GM18951 (cell line): ENCODE data around the gene CERK.

Source experiments
- POLR2A ChIP-seq: IDR thresholded peaks from 4 replicates; pipeline ENCODE4 v1.6.1; 2011; ENCODE audit warnings: mild to moderate bottlenecking; ENCODE audit not compliant: insufficient read length, insufficient read depth; ENCODE audit errors: extremely low read depth
- in situ Hi-C: fragments of 300-500 bp; cut with MboI; formaldehyde crosslinking; loops from one replicate; pipeline ENCODE4 v1.12.0; 2022; ENCODE audit warnings: low sequenced_read_pairs, mixed read lengths, inconsistent platforms; ENCODE audit not compliant: unreplicated experiment

Gene CERK

DNA sequence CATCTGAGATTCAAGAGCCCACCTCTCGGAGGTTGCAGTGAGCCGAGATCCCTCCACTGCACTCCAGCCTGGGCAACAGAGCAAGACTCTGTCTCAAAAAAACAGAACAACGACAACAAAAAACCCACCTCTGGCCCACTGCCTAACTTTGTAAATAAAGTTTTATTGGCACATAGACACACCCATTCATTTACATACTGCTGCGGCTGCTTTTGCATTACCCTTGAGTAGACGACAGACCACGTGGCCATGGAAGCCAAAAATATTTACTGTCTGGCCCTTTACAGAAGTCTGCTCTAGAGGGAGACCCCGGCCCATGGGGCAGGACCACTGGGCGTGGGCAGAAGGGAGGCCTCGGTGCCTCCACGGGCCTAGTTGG, 70.8 kb downstream of the CERK start:
- in situ Hi-C loops: no loop called here

DNA sequence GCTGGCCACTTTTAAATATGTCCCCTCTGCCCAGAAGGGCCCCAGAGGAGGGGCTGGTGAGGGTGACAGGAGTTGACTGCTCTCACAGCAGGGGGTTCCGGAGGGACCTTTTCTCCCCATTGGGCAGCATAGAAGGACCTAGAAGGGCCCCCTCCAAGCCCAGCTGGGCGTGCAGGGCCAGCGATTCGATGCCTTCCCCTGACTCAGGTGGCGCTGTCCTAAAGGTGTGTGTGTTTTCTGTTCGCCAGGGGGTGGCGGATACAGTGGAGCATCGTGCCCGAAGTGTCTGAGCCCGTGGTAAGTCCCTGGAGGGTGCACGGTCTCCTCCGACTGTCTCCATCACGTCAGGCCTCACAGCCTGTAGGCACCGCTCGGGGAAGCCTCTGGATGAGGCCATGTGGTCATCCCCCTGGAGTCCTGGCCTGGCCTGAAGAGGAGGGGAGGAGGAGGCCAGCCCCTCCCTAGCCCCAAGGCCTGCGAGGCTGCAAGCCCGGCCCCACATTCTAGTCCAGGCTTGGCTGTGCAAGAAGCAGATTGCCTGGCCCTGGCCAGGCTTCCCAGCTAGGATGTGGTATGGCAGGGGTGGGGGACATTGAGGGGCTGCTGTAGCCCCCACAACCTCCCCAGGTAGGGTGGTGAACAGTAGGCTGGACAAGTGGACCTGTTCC, 71.3 kb downstream of the CERK start:
- in situ Hi-C loops: no loop called here
- TF ChIP-seq POLR2A: no peak

More for the DNA sequence above, 70.8 kb downstream of the CERK start:
- no peak for TF ChIP-seq POLR2A

DNA sequence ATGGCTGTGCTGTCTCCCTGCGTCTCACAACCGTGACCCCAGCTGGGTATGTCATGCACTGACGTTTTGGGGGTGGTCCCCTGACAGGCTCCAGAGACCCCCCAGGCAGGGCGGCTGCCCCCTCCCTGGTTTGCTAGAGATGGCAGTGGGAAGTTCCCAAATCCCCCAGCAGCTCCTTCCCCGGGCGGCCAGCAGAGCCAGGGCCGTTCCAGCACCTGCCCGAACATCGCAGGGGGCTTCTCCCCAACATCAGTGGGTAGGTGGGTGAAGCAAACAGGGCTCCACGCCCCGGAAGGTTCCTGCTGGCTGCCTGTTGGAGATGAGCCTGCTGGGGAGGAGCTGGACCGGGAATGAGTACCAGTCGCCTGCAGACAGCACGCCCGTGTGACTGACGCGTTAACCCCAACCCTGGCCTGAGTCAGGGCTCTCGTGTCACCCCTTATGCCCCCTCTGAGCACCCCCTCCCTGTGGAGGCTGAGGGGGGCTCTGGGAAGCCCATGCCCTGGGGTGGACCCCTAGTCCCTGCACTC, 72.2 kb downstream of the CERK start:
- no peak for TF ChIP-seq POLR2A
- in situ Hi-C loops: no loop called here

DNA sequence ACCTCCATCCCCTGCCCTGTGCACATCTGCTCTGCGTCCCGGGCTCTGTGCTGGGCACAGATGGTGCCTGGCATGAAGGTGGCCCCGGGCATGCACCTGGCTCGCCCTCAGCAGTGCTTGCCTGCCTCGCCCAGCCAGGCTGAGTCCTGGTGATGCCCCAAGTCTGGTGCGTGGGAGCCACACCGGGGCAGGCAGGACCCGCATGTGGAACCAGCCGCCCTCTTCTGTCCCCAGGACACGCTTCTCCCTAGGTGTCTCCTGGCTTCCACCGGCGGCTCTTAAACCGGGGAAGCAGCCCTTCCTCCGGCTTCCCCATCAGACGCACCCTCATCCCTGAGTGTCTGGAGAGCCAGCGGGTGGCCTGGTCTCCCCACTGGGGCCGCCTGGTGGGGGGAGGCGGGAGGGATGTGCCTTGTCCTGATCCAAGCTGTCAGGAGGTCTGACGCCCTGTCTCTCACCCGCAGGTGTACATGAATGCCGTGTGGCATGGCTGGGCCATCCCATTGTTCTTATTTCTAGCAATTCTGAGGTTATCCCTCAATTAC, 72.8 kb downstream of the CERK start:
- in situ Hi-C loops: no loop called here
- TF ChIP-seq POLR2A: no peak

DNA sequence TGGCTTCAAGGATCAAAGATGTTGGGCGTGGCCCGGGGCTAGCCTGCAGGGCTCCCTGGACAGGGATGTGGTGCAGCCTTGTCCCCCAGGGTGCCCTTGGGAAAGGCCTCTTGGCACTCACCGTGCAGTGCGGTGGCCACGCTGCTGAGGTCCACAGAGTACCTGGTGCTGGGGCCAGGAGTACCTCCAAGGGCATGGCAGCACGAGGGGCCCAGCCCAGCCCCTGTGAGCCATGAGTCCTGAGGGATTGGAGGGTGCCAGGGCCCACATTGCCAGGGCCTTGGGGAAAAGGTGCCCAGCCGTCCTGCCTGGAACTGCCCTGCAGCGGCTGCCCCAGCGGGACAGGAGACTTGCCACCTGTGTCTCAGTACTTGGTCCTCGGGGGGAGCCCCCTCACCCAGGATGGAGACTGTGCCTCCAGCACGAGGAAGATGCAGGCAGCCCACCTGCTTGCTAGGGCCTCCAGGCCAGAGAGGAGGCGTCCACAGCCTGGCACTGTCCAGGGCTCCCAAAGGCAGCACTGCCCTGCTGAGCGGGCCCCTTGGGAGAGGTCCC, 73.7 kb downstream of the CERK start:
- in situ Hi-C loops: no loop called here

DNA sequence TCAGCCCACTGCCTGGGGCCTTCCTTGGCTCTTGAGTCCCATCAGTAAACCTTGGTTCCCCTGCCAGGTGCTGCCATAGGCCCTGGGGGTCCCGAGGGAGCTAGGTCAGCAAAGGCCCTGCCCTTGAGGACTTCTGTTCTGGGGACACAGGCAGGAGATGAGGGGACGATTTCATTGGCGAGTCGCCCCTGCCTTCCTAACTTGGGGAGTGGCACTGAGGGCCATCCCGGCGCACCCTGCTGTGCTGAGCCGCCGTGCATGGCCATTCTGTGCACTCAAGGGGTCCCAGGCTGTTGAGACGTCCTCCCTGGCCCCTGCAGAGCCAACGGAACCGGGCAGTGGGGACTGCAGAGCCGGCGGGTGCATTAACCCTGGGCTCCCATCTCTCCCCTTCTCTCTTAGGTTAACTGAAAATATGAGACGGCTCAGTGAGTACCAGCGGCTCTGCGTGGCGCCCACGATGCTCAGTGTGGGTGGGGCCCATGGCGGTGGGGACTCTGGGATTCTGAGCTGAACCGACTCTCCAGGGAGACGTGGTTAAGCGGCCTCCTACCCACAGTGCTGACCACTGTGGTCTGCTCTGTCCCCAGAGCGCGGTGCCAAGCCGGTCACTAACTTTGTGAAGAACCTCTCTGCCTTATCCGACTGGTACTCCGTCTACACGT, 74.5 kb downstream of the CERK start:
- in situ Hi-C loops: no loop called here
- TF ChIP-seq POLR2A: no peak

More for the DNA sequence above, 73.7 kb downstream of the CERK start:
- no peak for TF ChIP-seq POLR2A

DNA sequence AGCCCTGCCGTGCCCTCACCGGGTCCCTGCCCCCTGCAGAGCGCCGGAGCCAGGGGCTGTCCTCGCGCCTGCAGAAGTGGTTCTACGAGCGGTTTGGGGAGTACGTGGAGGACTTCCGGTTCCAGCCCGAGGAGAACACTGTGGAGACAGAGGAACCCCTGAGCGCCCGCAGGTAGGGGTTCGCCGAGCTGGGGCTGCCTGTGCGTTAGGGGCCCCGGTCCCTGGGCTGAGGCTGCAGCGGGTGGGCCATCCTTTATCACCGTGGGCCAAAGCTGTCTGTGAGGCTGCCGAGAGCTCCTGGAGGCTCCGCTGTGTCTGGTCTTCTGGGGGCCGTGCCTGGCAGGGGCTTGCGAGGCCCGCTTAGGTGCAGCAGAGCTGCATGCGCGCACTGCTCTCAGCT, 75.1 kb downstream of the CERK start:
- in situ Hi-C loops: no loop called here
- no peak for TF ChIP-seq POLR2A

DNA sequence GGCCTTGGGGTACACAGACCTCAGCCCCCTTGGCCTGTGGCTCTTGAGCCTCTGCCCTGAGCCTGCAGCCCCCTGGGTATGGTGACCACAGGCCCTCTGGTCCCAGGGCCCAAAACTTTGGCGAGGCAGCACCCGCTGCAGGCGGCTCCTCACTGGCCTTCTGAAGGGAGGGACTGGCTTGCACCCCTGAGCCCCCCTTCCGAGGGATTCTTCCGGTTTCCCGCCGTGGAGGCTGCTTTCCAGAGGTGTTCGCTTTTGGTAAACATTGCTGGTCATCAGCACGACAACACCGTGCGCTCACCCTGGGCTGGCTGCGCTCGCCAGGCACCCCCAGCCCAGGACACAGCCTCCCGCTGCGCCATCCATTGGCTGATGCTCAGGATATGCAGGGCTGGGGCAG, 75.8 kb downstream of the CERK start:
- in situ Hi-C loops: no loop called here
- TF ChIP-seq POLR2A: no peak

DNA sequence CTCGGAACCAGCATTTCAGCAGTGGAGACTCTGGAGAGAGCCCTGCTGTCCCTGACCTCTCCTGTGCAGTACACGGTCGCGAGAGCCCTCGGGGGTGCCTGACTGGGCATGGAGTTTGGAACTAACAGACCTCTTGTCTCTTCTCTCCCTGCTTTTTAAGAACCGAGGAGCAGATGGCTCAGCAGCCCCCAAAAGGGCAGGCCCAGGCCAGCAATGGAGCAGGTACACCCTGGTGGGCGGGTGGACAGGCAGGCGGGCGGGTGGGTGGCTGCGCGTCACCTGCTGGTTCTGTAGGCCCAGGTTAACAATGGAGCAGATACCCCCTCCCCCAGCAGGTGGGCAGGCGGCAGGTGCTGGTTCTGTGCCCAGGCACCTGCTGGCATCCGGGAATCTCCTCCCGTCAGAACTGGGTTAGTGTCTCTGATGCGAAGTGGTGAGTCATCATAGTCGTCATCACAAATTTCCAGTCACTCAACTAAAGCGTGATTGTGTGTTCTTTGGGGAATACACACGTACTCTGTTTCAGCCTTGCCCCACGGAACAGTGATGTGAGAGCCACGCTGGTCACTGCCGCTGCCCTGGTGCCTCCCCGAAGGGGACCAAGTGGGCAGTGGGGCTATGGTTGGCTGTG, 76.7 kb downstream of the CERK start:
- in situ Hi-C loops: no loop called here

DNA sequence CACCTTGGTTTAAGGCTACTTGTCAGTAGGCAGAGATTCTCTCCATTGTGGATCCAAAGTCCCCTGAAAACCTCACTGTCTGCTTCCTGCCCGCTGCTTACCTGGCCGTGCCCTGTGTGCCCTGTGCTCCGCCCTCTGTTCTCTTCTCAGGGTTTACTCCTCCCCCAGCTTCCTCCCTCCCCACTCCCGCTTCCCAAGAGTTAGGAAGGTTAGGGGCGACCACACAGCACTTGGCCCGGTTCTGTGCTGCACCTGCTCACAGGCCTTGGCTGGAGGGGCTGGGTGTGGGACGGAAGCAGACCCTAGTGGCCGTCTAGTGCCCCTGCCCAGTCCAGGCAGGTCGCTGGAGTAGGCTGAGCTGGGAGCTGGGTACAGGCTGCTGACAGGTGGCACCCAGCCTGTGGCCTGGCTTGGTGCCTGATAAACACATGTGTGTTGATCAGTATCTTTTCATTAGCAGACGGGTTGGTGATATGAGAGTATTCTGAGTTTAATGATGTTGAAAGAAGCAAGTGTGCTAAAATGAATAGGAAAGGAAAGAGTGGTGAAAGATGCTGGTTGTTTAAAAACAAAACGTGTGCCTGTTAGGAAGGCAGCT, 77.3 kb downstream of the CERK start:
- in situ Hi-C loops: no loop called here
- TF ChIP-seq POLR2A: no peak

More for the DNA sequence above, 76.7 kb downstream of the CERK start:
- no peak for TF ChIP-seq POLR2A

DNA sequence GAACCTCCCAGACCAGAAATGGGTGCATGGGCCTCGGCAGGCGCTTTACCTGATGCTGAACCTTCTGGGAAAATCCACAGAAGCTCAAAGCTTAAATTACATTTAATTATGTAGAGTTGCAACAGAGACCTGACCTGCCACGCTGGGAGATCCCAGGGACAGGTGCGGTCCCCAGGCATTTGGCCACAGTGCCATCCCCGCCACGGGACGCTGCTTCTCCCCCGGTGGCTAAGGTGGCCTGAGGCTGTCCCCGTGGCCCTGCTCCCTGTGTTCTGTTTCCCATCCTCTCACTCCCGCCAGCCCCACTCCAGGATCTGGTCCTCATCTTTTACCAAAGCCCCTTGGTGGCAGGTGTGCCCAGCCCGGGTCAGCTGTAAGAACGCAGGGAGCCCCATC, 78.3 kb downstream of the CERK start:
- TF ChIP-seq POLR2A: no peak
- in situ Hi-C loops: no loop called here

DNA sequence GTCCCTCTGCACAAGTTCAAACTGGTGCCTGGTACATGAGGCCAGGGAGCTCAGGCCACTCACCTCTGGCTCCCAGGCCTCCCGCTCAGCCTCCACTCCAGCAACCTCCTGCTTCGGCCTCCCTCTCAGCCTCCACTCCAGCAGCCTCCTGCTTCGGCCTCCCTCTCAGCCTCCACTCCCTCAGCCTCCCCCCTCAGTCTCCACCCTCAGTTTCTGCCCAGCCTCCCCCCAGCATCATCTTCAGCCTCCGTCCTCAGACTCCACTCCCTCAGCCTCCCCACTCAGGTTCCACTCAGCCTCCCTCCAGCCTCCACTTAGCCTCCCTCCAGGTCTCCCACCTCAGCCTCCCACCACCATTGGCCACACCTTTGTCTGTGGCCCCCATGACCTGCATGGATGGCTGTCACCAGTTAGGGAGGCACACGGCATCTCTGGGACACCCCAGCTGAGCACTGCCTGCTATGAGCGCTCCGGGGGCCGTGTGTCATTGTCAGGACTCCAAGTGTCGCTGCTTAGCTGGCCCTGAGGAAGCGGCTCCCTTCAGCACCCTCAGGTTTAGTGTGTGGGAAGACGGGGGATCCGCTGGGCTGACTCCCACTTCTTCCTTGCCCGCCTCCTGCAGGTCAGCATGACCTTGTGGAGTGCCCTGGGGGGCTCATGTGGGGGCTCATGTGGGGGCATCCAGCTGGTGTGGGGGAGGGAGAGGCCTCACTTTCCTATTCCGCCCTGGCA, 78.8 kb downstream of the CERK start:
- in situ Hi-C loops: no loop called here
- TF ChIP-seq POLR2A: no peak

DNA sequence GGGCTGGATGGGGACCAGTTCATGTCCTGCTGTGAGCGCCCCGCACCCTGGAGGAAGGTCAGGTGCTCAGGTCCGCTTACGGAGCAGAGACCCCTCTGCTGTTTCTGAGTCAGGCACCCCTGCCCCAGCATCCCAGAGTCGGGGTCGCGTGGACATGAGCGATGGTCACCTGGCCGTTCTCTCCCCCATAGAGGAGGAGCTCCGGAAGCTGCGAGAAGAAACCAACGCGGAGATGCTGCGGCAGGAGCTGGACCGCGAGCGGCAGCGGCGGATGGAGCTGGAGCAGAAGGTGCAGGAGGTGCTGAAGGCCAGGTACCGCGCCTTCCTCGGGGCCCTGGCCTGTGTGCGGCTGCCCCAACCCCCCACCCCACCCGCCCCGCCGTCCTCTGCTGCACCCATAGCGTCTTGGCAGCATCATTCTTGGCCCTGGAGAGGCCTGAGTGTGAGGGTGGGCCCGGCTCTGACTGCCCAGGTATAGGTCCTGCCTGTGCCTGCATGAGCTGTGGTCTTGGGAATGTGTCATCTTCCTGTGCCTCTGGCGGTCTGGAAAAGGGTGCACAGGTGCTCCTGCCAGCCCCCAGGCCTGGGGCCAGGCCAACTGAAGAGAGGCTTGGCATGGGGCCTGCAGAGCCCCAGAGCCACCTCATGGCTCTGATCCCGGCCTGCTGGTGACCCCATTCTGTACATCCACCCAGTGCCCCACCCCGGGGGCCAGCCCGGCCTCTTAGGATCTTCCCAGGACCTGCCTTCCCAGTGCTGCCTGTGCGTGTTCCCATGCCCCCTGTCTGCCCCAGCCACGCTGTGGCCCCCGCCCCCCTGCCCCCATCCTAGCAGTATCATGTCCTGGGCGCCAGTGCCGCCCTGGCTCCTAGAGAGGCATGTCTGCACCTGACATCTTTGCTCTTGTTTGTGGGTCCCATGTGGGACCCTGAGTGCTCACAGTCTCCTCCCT, 79.8 kb downstream of the CERK start:
- TF ChIP-seq POLR2A: no peak
- in situ Hi-C loops: no loop called here
